ENCODE results near the gene KMT2E. TPM values are rescaled to one million over a fixed set of nuclear protein-coding genes. Genes with fewer than 3 reads are reported as not detected.

The KMT2E gene
- total RNA-seq, 1 donor from 2014 or later, result 261 TPM

GRCh38 chr7:105084581-105084980, 70.6 kb downstream of the KMT2E start:
- DNase-seq, result no peak

GRCh38 chr7:105086850-105087249, 72.8 kb downstream of the KMT2E start:
- no peak for DNase-seq

- DNase-seq, result no peak
These were observed 74.0 kb downstream of the KMT2E start for GRCh38 chr7:105087981-105088380.

GRCh38 chr7:105088456-105088855, 74.5 kb downstream of the KMT2E start:
- no peak for DNase-seq

GRCh38 chr7:105094966-105095365, 81.0 kb downstream of the KMT2E start:
- no peak for DNase-seq

- no peak for DNase-seq
These were observed 82.3 kb downstream of the KMT2E start for GRCh38 chr7:105096306-105096705.

- no peak for DNase-seq
These were observed 83.6 kb downstream of the KMT2E start for GRCh38 chr7:105097619-105098018.

- DNase-seq, result no peak
These were observed 85.0 kb downstream of the KMT2E start for GRCh38 chr7:105098863-105099515.

GRCh38 chr7:105101864-105102263, 87.9 kb downstream of the KMT2E start:
- no peak for DNase-seq

GRCh38 chr7:105102557-105103352, 88.8 kb downstream of the KMT2E start:
- DNase-seq, result no peak

GRCh38 chr7:105105579-105105978, 91.6 kb downstream of the KMT2E start:
- DNase-seq, result no peak

- DNase-seq, result no peak
These were observed 92.5 kb downstream of the KMT2E start for GRCh38 chr7:105106473-105106872.

GRCh38 chr7:105107458-105107857, 93.5 kb downstream of the KMT2E start:
- DNase-seq, result no peak

GRCh38 chr7:105112440-105113418, 98.7 kb downstream of the KMT2E start:
- no peak for DNase-seq

- DNase-seq, result no peak
These were observed 104.9 kb downstream of the KMT2E start for GRCh38 chr7:105118612-105119600.

GRCh38 chr7:105122619-105123018, 108.6 kb downstream of the KMT2E start:
- DNase-seq, result no peak

GRCh38 chr7:105125745-105126144, 111.7 kb downstream of the KMT2E start:
- no peak for DNase-seq

- no peak for DNase-seq
These were observed 112.5 kb downstream of the KMT2E start for GRCh38 chr7:105126436-105126975.

- DNase-seq, result no peak
These were observed 113.2 kb downstream of the KMT2E start for GRCh38 chr7:105127179-105127578.

- DNase-seq, result no peak
These were observed 116.0 kb downstream of the KMT2E start for GRCh38 chr7:105130048-105130447.

- DNase-seq, result no peak
These were observed 116.6 kb downstream of the KMT2E start for GRCh38 chr7:105130580-105130979.

All from occipital lobe (tissue), 2 donors.